A549 (cell line): Measurements from ENCODE around the gene SUMO3.

Experiments used
- CTCF ChIP-seq: fragments of >200 bp; sonication (Bioruptor Twin); formaldehyde crosslinking; IDR thresholded peaks from 3 replicates; pipeline ENCODE4 v1.5.1; 2016
- HOXB5 ChIP-seq: fragments of 250-450 bp; sonication (Bioruptor Pico); IDR thresholded peaks from 2 replicates; pipeline ENCODE4 v1.5.0; 2020; ENCODE audit warnings: mild to moderate bottlenecking, moderate library complexity
- JUN ChIP-seq, 2 experiments: fragments of >200 bp; sonication (Bioruptor Twin); formaldehyde crosslinking; IDR thresholded peaks; 2 replicates in 1 of 2; 3 replicates in 1 of 2; pipeline ENCODE4 v1.6.1; 2016 to 2017
- POLR2A ChIP-seq: IDR thresholded peaks from 2 replicates; pipeline ENCODE4 v1.6.1; 2012; ENCODE audit warnings: mild to moderate bottlenecking, low read length
- RAD21 ChIP-seq, 2 experiments: fragments of >200 bp in 1 of 2; sonication (Bioruptor Twin) in 1 of 2; formaldehyde crosslinking in 1 of 2; IDR thresholded peaks in 1 of 2; conservative IDR thresholded peaks in 1 of 2; 2 replicates in 1 of 2; 3 replicates in 1 of 2; pipeline ENCODE4 v1.6.1; 2012 to 2018; ENCODE audit warnings: inconsistent platforms in 1 of 2
- REST ChIP-seq: fragments of 200-600 bp; sonication (generic); IDR thresholded peaks from 2 replicates; pipeline ENCODE4 v1.6.1; 2016; ENCODE audit warnings: antibody characterized with exemption, mild to moderate bottlenecking, moderate library complexity

- no peak for TF ChIP-seq CTCF
- no peak for TF ChIP-seq POLR2A
- no peak for TF ChIP-seq JUN (IDR thresholded peaks at IDR 0.05)
- TF ChIP-seq RAD21 (conservative IDR thresholded peaks at IDR 0.05 in 1 of 2, IDR thresholded peaks at IDR 0.05 in 1 of 2), result no peak
- no peak for TF ChIP-seq HOXB5 (CRISPR knock-in tag)
- TF ChIP-seq REST, result no peak
These were observed 3.0 kb upstream of the SUMO3 start for GRCh38 chr21:44820851-44821250.
